K562 (cell line): Measurements from ENCODE around the gene IGF1R.

Experiments
- CHAMP1 ChIP-seq: fragments of 450-650 bp; IDR thresholded peaks from 2 replicates; pipeline ENCODE4 v1.6.1; 2016; ENCODE audit warnings: mild to moderate bottlenecking
- MEIS2 ChIP-seq: fragments of 450-650 bp; IDR thresholded peaks from 2 replicates; pipeline ENCODE4 v1.6.1; 2014; ENCODE audit warnings: mild to moderate bottlenecking; ENCODE audit not compliant: partially characterized antibody

DNA sequence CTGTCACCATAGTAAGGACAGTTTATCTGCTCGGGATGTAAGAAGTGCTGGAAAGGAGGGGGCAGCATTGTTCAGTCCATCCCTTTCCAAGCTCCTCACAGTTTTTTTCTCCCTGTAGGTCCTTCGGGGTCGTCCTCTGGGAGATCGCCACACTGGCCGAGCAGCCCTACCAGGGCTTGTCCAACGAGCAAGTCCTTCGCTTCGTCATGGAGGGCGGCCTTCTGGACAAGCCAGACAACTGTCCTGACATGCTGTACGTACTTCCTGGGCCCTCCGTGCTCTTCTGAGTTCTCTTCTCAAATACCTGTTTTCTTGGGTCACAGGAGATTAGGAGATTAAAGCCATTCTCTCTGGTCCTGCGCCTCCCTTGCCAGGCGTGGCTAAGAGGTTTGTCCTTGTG, 300.1 kb downstream of the IGF1R start:
- no peak for TF ChIP-seq CHAMP1
- TF ChIP-seq MEIS2: no peak
